Measurements from ENCODE around the gene KIF5B. TPM values are rescaled to one million over a fixed set of nuclear protein-coding genes. Genes with fewer than 3 reads are reported as not detected.

Gene KIF5B
- total RNA-seq, 1 donor from 2014 or later: 105 TPM

- no peak for DNase-seq
- H3K27me3 Mint-ChIP-seq (ENCODE audit: unreplicated experiment): peaks cover 8% of the 10 kb centered on the region
- peaks cover 9% of the 10 kb centered on the region for H3K9me3 Mint-ChIP-seq (ENCODE audit: unreplicated experiment)
- no peak overlapping the region for H3K27ac Mint-ChIP-seq (ENCODE audit: unreplicated experiment)
- H3K36me3 Mint-ChIP-seq (ENCODE audit: unreplicated experiment): peaks cover 5% of the 10 kb centered on the region
- no peak for TF ChIP-seq CTCF (IDR thresholded peaks at IDR 0.05; ENCODE audit: partially characterized antibody, unreplicated experiment)
- H3K4me1 Mint-ChIP-seq (ENCODE audit: low read depth, unreplicated experiment): peaks cover 38% of the 10 kb centered on the region
- peak overlapping the region; percentile 61 for H3K4me3 Mint-ChIP-seq (ENCODE audit: unreplicated experiment)
These were observed 4.3 kb downstream of the KIF5B start for GRCh38 chr10:32051926-32052325.

GRCh38 chr10:32050177-32050576 lies 6.0 kb downstream of the KIF5B start:
- Mint-ChIP-seq H3K4me3 (ENCODE audit: unreplicated experiment) (peak overlapping the region; percentile 31), H3K36me3 (ENCODE audit: unreplicated experiment) (peaks cover 8% of the 10 kb centered on the region), H3K27ac (ENCODE audit: unreplicated experiment) (peak overlapping the region; percentile 71), H3K27me3 (ENCODE audit: unreplicated experiment) (peaks cover 4% of the 10 kb centered on the region), H3K9me3 (ENCODE audit: unreplicated experiment) (peaks cover 1% of the 10 kb centered on the region), H3K4me1 (ENCODE audit: low read depth, unreplicated experiment) (peaks cover 35% of the 10 kb centered on the region)
- no peak for DNase-seq
- no peak for TF ChIP-seq CTCF (IDR thresholded peaks at IDR 0.05; ENCODE audit: partially characterized antibody, unreplicated experiment)

GRCh38 chr10:32049113-32049512 lies 7.1 kb downstream of the KIF5B start:
- H3K4me1 Mint-ChIP-seq (ENCODE audit: low read depth, unreplicated experiment): peaks cover 35% of the 10 kb centered on the region
- TF ChIP-seq CTCF (IDR thresholded peaks at IDR 0.05; ENCODE audit: partially characterized antibody, unreplicated experiment): no peak
- DNase-seq: no peak
- H3K4me3 Mint-ChIP-seq (ENCODE audit: unreplicated experiment): no peak overlapping the region
- H3K36me3 Mint-ChIP-seq (ENCODE audit: unreplicated experiment): peaks cover 8% of the 10 kb centered on the region
- H3K27ac Mint-ChIP-seq (ENCODE audit: unreplicated experiment): peak overlapping the region; percentile 11
- peaks cover 3% of the 10 kb centered on the region for H3K27me3 Mint-ChIP-seq (ENCODE audit: unreplicated experiment)
- H3K9me3 Mint-ChIP-seq (ENCODE audit: unreplicated experiment): no peaks in the 10 kb centered on the region

- H3K9me3 Mint-ChIP-seq (ENCODE audit: unreplicated experiment): no peaks in the 10 kb centered on the region
- peaks cover 35% of the 10 kb centered on the region for H3K4me1 Mint-ChIP-seq (ENCODE audit: low read depth, unreplicated experiment)
- peaks cover 8% of the 10 kb centered on the region for H3K36me3 Mint-ChIP-seq (ENCODE audit: unreplicated experiment)
- no peak for TF ChIP-seq CTCF (IDR thresholded peaks at IDR 0.05; ENCODE audit: partially characterized antibody, unreplicated experiment)
- DNase-seq: no peak
- no peak overlapping the region for H3K4me3 Mint-ChIP-seq (ENCODE audit: unreplicated experiment)
- H3K27me3 Mint-ChIP-seq (ENCODE audit: unreplicated experiment): peaks cover 3% of the 10 kb centered on the region
- H3K27ac Mint-ChIP-seq (ENCODE audit: unreplicated experiment): no peak overlapping the region
These were observed 7.9 kb downstream of the KIF5B start for GRCh38 chr10:32048282-32048681.

- Mint-ChIP-seq H3K9me3 (ENCODE audit: unreplicated experiment) (no peaks in the 10 kb centered on the region), H3K27ac (ENCODE audit: unreplicated experiment) (no peak overlapping the region), H3K4me3 (ENCODE audit: unreplicated experiment) (no peak overlapping the region), H3K36me3 (ENCODE audit: unreplicated experiment) (peaks cover 8% of the 10 kb centered on the region), H3K27me3 (ENCODE audit: unreplicated experiment) (peaks cover 3% of the 10 kb centered on the region), H3K4me1 (ENCODE audit: low read depth, unreplicated experiment) (peaks cover 32% of the 10 kb centered on the region)
- DNase-seq: no peak
- no peak for TF ChIP-seq CTCF (IDR thresholded peaks at IDR 0.05; ENCODE audit: partially characterized antibody, unreplicated experiment)
These were observed 8.3 kb downstream of the KIF5B start for GRCh38 chr10:32047881-32048280.
